Measurements from ENCODE around the gene CPAMD8.
"Not testable (repeated sequence)": the region's sequence is repeated elsewhere in the genome, so short reads cannot be mapped to it uniquely, and the experiment has no call there.

The CPAMD8 gene

GRCh38 chr19:16945762-16946465 lies 80.7 kb downstream of the CPAMD8 start:
- no peak for DNase-seq (ENCODE audit: low spot score)

- DNase-seq (ENCODE audit: low spot score), result peak; percentile 13
Observed at GRCh38 chr19:16945364-16945714, 81.3 kb downstream of the CPAMD8 start.

- peak; percentile 11 for DNase-seq (ENCODE audit: low spot score)
Observed at GRCh38 chr19:16944626-16945363, 81.8 kb downstream of the CPAMD8 start.

GRCh38 chr19:16943942-16944625 lies 82.5 kb downstream of the CPAMD8 start:
- peak; percentile 18 for DNase-seq (ENCODE audit: low spot score)

GRCh38 chr19:16943090-16943489 lies 83.5 kb downstream of the CPAMD8 start:
- not testable (repeated sequence) for DNase-seq (ENCODE audit: low spot score)

- DNase-seq (ENCODE audit: low spot score), result peak; percentile 18
Observed at GRCh38 chr19:16942583-16942982, 84.0 kb downstream of the CPAMD8 start.

- DNase-seq (ENCODE audit: low spot score), result no peak
Observed at GRCh38 chr19:16940626-16941025, 86.0 kb downstream of the CPAMD8 start.

GRCh38 chr19:16940063-16940462 lies 86.5 kb downstream of the CPAMD8 start:
- DNase-seq (ENCODE audit: low spot score), result not testable (repeated sequence)

- DNase-seq (ENCODE audit: low spot score), result peak; percentile 19
Observed at GRCh38 chr19:16938211-16938610, 88.4 kb downstream of the CPAMD8 start.

GRCh38 chr19:16937796-16938195 lies 88.8 kb downstream of the CPAMD8 start:
- not testable (repeated sequence) for DNase-seq (ENCODE audit: low spot score)

GRCh38 chr19:16936901-16937300 lies 89.7 kb downstream of the CPAMD8 start:
- no peak for DNase-seq (ENCODE audit: low spot score)

- no peak for DNase-seq (ENCODE audit: low spot score)
Observed at GRCh38 chr19:16934489-16934888, 92.1 kb downstream of the CPAMD8 start.

- no peak for DNase-seq (ENCODE audit: low spot score)
Observed at GRCh38 chr19:16931306-16931705, 95.3 kb downstream of the CPAMD8 start.

- no peak for DNase-seq (ENCODE audit: low spot score)
Observed at GRCh38 chr19:16930753-16931152, 95.9 kb downstream of the CPAMD8 start.

GRCh38 chr19:16928916-16929315 lies 97.7 kb downstream of the CPAMD8 start:
- DNase-seq (ENCODE audit: low spot score), result peak; percentile 10

- DNase-seq (ENCODE audit: low spot score), result no peak
Observed at GRCh38 chr19:16928351-16928750, 98.3 kb downstream of the CPAMD8 start.

- DNase-seq (ENCODE audit: low spot score), result peak; percentile 17
Observed at GRCh38 chr19:16927883-16928282, 98.7 kb downstream of the CPAMD8 start.

- peak; percentile 30 for DNase-seq (ENCODE audit: low spot score)
Observed at GRCh38 chr19:16922949-16923348, 103.7 kb downstream of the CPAMD8 start.

GRCh38 chr19:16922592-16922934 lies 104.0 kb downstream of the CPAMD8 start:
- DNase-seq (ENCODE audit: low spot score), result no peak

- peak; percentile 22 for DNase-seq (ENCODE audit: low spot score)
Observed at GRCh38 chr19:16921766-16922591, 104.6 kb downstream of the CPAMD8 start.

GRCh38 chr19:16920816-16921529 lies 105.6 kb downstream of the CPAMD8 start:
- DNase-seq (ENCODE audit: low spot score), result peak; percentile 12

GRCh38 chr19:16919496-16919895 lies 107.1 kb downstream of the CPAMD8 start:
- no peak for DNase-seq (ENCODE audit: low spot score)
